ENCODE results near the gene CDY1.
"Not testable (repeated sequence)": the region's sequence is repeated elsewhere in the genome, so short reads cannot be mapped to it uniquely, and the experiment has no call there.

The CDY1 gene, protein sequence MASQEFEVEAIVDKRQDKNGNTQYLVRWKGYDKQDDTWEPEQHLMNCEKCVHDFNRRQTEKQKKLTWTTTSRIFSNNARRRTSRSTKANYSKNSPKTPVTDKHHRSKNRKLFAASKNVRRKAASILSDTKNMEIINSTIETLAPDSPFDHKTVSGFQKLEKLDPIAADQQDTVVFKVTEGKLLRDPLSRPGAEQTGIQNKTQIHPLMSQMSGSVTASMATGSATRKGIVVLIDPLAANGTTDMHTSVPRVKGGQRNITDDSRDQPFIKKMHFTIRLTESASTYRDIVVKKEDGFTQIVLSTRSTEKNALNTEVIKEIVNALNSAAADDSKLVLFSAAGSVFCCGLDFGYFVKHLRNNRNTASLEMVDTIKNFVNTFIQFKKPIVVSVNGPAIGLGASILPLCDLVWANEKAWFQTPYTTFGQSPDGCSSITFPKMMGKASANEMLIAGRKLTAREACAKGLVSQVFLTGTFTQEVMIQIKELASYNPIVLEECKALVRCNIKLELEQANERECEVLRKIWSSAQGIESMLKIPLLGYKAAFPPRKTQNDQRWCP

GRCh38 chrY:25621817-25622216 is at the start of gene CDY1:
TSS of gene CDY1 (plus strand) at chrY:25622117. CDS start at chrY:25622443, 326 bp downstream.
- H3K4me3 ChIP-seq (ENCODE audit: low read depth, low read length); DNase-seq (ENCODE audit: low read depth): not testable (repeated sequence)

GRCh38 chrY:25593336-25593735 is 28.6 kb upstream of the CDY1 start:
- H3K4me3 ChIP-seq (ENCODE audit: low read depth, low read length); DNase-seq (ENCODE audit: low read depth): not testable (repeated sequence)

DNA sequence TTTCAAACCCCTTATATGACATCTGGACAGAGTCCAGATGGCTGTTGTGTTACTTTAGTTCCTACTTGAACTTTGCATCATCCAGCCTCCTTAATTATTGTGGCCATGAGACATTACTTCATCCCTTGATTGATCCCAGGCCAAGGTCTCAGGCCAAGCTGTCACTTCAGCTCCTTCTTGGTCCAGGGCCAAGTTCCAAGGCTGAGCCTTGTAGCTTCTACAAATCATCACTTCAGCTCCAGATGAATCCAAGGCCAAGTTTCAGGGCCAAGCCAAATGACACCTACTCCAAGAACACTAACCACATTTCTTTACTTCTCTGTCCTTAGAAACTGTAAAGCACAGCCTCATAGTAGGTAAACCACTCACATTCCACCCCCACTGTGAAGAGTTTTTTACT is 1.7 kb upstream of the CDY1 start:
- not testable (repeated sequence) for H3K4me3 ChIP-seq (ENCODE audit: low read depth, low read length); DNase-seq (ENCODE audit: low read depth)

DNA sequence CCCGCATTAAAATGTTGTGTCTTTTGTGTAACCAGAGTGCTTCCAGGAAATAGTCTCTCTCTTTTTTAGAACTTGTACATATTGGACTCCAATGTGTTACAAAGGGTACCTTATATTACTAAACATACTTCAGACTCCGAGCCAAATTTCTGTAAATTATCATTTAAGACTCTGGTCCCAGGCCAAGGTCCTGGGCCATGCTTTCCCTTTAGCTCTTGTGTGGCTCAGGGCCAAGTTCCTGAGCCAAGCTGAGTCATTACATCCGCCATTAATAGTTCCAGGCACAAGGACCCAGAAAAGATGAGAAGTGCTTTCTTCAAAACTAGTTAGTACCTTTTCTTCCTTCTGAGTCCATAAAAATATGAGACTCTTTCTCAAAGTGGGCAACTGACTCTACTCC is 4.6 kb downstream of the CDY1 start:
- not testable (repeated sequence) for DNase-seq (ENCODE audit: low read depth); H3K4me3 ChIP-seq (ENCODE audit: low read depth, low read length)

GRCh38 chrY:25630383-25631112 is 8.6 kb downstream of the CDY1 start:
- H3K4me3 ChIP-seq (ENCODE audit: low read depth, low read length); DNase-seq (ENCODE audit: low read depth): not testable (repeated sequence)

DNA sequence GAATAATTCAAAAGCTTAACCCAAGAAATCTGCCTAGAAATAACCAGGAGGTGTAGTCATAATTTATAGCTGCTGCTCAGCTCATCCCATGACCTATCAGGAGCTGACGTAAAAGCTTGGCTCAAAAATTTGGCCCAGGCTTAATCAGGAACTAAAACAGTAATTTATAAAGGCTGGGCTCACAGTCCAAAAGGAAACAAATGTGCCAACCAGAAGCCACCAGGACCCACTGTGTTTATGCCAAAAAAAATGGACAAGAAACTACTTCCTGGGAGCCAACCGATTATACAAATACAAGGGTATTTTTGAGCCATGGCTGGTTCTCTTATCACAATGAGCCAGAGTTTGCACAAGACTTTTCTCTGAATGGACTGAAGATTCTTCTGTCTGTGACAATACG is 17.9 kb downstream of the CDY1 start:
- H3K4me3 ChIP-seq (ENCODE audit: low read depth, low read length); DNase-seq (ENCODE audit: low read depth): not testable (repeated sequence)

- not testable (repeated sequence) for DNase-seq (ENCODE audit: low read depth); H3K4me3 ChIP-seq (ENCODE audit: low read depth, low read length)
These were observed 21.4 kb downstream of the CDY1 start for GRCh38 chrY:25643024-25643915.
